ENCODE measurements around the gene KRTAP5-2.
"Not testable (repeated sequence)": the region's sequence is repeated elsewhere in the genome, so short reads cannot be mapped to it uniquely, and the experiment has no call there.

KRTAP5-2 gene, protein sequence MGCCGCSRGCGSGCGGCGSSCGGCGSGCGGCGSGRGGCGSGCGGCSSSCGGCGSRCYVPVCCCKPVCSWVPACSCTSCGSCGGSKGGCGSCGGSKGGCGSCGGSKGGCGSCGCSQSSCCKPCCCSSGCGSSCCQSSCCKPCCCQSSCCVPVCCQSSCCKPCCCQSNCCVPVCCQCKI

DNA sequence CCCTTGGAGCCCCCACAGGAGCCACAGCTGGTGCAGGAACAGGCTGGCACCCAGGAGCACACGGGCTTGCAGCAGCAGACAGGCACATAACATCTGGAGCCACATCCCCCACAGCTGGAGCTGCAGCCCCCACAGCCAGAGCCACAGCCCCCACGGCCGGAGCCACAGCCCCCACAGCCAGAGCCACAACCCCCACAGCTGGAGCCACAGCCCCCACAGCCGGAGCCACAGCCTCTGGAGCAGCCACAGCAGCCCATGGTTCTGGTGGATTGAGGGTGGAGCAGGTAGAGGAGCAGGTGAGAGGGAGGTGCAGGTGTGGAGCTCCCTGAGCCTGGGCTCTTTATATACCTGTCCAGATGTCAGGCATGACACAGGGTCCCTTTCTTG lies at the start of gene KRTAP5-2:
Gene KRTAP5-2, minus strand, starts transcription at position 301 of the 387 bp plus-strand sequence. Its CDS starts 44 bp downstream, at position 257.
- no peak within 1 kb of the TSS for H3K4me3 ChIP-seq (replicated peaks; ENCODE audit: low read depth, low read length)
- TF ChIP-seq, protein P1, sequence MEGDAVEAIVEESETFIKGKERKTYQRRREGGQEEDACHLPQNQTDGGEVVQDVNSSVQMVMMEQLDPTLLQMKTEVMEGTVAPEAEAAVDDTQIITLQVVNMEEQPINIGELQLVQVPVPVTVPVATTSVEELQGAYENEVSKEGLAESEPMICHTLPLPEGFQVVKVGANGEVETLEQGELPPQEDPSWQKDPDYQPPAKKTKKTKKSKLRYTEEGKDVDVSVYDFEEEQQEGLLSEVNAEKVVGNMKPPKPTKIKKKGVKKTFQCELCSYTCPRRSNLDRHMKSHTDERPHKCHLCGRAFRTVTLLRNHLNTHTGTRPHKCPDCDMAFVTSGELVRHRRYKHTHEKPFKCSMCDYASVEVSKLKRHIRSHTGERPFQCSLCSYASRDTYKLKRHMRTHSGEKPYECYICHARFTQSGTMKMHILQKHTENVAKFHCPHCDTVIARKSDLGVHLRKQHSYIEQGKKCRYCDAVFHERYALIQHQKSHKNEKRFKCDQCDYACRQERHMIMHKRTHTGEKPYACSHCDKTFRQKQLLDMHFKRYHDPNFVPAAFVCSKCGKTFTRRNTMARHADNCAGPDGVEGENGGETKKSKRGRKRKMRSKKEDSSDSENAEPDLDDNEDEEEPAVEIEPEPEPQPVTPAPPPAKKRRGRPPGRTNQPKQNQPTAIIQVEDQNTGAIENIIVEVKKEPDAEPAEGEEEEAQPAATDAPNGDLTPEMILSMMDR (IDR thresholded peaks at IDR 0.05; ENCODE audit: low read depth, low read length, missing control alignments), result no peak
- DNase-seq (ENCODE audit: extremely low read depth, low read depth), result no peak

- DNase-seq (ENCODE audit: extremely low read depth, low read depth); H3K4me3 ChIP-seq (replicated peaks; ENCODE audit: low read depth, low read length): not testable (repeated sequence)
Measured at GRCh38 chr11:1646540-1646939, 48.4 kb upstream of the KRTAP5-2 start.

GRCh38 chr11:1645357-1645821 lies 47.3 kb upstream of the KRTAP5-2 start:
- DNase-seq (ENCODE audit: extremely low read depth, low read depth), result no peak
- TF ChIP-seq, protein P1 (IDR thresholded peaks at IDR 0.05; ENCODE audit: low read depth, low read length, missing control alignments), result no peak
- no peak overlapping the region for H3K4me3 ChIP-seq (replicated peaks; ENCODE audit: low read depth, low read length)

- TF ChIP-seq, protein P1 (IDR thresholded peaks at IDR 0.05; ENCODE audit: low read depth, low read length, missing control alignments), result no peak
- DNase-seq (ENCODE audit: extremely low read depth, low read depth), result no peak
- no peak overlapping the region for H3K4me3 ChIP-seq (replicated peaks; ENCODE audit: low read depth, low read length)
Measured at GRCh38 chr11:1644601-1645356, 46.7 kb upstream of the KRTAP5-2 start.

GRCh38 chr11:1643146-1643690 lies 45.1 kb upstream of the KRTAP5-2 start:
- TF ChIP-seq, protein P1 (IDR thresholded peaks at IDR 0.05; ENCODE audit: low read depth, low read length, missing control alignments), result no peak
- no peak overlapping the region for H3K4me3 ChIP-seq (replicated peaks; ENCODE audit: low read depth, low read length)
- DNase-seq (ENCODE audit: extremely low read depth, low read depth), result no peak

DNA sequence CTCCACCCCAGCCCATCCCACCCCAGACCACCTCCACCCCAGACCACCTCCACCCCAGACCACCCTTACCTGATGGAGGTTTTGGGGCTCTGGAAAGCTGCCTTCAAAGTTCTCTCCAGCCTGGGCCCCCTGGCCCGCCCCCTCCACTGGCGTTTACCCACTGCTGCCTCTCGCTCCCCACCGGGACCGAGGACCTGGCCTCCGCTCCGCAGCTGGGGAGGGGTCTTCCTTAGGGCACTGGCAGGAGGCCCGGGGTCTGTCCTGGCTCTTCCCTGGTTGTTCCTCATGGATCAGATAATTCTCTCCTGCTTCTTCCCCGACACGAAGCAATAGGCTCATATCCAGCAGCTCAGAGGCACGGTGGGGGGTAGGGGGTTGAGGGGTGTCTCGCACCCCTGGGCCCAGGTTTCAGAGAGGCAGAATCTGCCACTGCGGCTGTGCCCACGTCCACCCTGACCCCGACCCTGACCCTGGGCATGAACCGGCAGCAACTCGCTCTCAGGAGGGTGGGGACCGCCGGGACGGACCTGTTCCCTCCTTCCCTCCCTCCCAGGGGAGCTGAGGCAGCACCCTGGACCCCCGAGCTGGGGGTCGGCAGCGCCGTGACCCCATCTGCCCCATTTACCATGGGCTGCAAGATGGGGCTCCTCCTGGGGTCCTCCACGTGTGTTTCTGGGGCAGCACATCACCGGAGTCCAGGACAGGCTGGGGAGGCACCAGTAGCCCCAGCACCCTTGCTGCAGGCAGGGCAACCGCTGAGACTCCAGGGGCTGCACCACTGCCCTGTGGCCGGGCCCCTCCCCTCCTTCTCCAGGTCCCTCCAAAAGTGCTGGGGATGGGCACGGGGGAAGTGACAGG lies 44.4 kb upstream of the KRTAP5-2 start:
- TF ChIP-seq, protein P1 (IDR thresholded peaks at IDR 0.05; ENCODE audit: low read depth, low read length, missing control alignments), result no peak
- DNase-seq (ENCODE audit: extremely low read depth, low read depth), result no peak
- no peak overlapping the region for H3K4me3 ChIP-seq (replicated peaks; ENCODE audit: low read depth, low read length)
